Thyroid gland (tissue), 4 donors: ENCODE results near the gene CIDEA.

ENCODE experiments used
- POLR2A ChIP-seq, 2 donors: fragments of 450-650 bp; IDR thresholded peaks; one replicate each; pipeline ENCODE4 v1.6.1; 2017; ENCODE audit warnings: antibody characterized with exemption in 2 of 2, mild to moderate bottlenecking in 2 of 2, moderate library complexity in 1 of 2
- TF ChIP-seq, protein P1 (sequence below), 6 experiments: fragments of 200-600 bp in 3 of 6; fragments of 450-650 bp in 3 of 6; sonication (generic) in 3 of 6; IDR thresholded peaks; one replicate each; pipeline ENCODE4 v1.5.1; 2016 to 2019; ENCODE audit warnings: antibody characterized with exemption in 6 of 6, mild to moderate bottlenecking in 2 of 6, inconsistent platforms in 1 of 6, moderate library complexity in 1 of 6

DNA sequence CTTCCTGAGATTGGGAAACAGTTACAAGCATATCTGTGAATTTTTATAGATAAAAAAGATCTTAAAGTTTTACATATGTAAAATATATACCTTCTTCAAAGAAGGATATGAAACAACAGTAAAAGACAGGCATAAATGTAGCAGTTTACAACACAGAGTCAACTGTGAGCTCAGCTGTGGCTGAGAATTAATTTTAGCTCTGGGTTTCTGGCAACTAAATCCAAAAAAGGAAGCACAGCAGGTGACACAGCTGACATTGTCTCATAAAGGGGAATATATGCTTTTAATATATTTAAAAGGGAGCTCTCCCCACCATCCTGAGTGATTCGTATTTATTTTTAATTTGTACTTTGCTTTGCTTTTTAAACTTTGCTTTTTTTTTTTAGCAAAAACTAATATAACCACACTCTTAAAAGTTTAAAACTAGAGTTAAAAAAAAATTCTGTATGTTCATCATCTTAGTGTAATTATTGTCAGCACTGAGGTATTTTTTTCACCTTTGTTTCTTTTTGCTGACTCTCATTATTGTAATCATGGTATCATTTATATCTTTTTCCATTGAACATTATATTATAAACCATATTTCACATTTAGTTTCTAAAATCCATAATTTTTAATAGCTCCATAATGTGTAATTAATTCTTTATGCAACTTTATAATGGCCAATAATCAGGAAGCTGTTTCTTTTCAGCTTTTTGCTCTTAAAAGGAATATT lies 60.6 kb downstream of the CIDEA start:
- TF ChIP-seq, protein P1, sequence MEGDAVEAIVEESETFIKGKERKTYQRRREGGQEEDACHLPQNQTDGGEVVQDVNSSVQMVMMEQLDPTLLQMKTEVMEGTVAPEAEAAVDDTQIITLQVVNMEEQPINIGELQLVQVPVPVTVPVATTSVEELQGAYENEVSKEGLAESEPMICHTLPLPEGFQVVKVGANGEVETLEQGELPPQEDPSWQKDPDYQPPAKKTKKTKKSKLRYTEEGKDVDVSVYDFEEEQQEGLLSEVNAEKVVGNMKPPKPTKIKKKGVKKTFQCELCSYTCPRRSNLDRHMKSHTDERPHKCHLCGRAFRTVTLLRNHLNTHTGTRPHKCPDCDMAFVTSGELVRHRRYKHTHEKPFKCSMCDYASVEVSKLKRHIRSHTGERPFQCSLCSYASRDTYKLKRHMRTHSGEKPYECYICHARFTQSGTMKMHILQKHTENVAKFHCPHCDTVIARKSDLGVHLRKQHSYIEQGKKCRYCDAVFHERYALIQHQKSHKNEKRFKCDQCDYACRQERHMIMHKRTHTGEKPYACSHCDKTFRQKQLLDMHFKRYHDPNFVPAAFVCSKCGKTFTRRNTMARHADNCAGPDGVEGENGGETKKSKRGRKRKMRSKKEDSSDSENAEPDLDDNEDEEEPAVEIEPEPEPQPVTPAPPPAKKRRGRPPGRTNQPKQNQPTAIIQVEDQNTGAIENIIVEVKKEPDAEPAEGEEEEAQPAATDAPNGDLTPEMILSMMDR (IDR thresholded peaks at IDR 0.05), result no peak
- TF ChIP-seq POLR2A (IDR thresholded peaks at IDR 0.05), result no peak
